ENCODE results near the gene ITGB3. TPM values are rescaled to one million over a fixed set of nuclear protein-coding genes. Genes with fewer than 3 reads are reported as not detected.

Gene ITGB3
- total and polyA plus RNA-seq, 9 of the 15 experiments (the other 6 are each of a cell fraction or from before 2014, with no cell fraction given), result 0.08 to 2.6 (median 0.62) TPM; not detected in 1

DNA sequence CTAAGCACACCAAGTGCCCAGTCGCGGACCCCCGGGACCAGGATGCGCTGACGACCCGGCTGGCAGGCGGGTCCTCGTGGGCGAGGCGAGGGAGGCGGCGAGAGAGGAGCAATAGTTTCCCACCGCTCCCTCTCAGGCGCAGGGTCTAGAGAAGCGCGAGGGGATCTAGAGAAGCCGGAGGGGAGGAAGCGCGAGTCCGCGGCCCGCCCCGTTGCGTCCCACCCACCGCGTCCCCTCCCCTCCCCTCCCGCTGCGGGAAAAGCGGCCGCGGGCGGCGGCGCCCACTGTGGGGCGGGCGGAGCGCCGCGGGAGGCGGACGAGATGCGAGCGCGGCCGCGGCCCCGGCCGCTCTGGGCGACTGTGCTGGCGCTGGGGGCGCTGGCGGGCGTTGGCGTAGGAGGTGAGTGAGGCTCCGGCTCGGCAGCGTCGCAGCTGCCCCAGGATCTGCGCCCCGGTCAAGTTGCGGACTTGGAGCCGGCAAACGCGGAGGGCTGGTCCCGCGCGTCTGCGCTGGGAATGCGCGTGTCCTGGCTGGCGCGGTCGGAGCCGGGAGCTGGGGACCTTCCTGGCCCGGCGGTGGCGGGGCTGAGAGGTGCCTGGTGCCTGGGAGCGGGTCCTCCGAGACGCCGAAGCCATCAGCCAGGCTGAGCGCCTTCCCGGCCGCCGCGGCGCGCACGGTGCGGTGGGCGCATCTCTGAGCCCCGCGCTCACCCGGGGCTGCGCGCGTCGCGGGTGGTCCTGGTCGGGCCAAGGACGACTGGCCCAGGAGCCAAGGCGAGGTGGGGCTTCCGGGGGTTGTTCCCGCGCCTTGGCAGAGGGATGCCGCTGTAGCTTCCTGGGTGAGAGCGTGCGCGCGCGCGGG, at the start of gene ITGB3 (continued):
- TF ChIP-seq MGA (IDR thresholded peaks at IDR 0.05), result peak; percentile 9; the same call in 1 of the 2 replicates
- TF ChIP-seq ZNF766 (CRISPR knock-in tag; conservative IDR thresholded peaks at IDR 0.05), result 0 out of 2 replicates have a peak, but pooled peaks have one; percentile 30
- TF ChIP-seq, protein P1, sequence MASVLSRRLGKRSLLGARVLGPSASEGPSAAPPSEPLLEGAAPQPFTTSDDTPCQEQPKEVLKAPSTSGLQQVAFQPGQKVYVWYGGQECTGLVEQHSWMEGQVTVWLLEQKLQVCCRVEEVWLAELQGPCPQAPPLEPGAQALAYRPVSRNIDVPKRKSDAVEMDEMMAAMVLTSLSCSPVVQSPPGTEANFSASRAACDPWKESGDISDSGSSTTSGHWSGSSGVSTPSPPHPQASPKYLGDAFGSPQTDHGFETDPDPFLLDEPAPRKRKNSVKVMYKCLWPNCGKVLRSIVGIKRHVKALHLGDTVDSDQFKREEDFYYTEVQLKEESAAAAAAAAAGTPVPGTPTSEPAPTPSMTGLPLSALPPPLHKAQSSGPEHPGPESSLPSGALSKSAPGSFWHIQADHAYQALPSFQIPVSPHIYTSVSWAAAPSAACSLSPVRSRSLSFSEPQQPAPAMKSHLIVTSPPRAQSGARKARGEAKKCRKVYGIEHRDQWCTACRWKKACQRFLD (CRISPR knock-in tag; IDR thresholded peaks at IDR 0.05), result peak; percentile 69; the same call in 1 of the 2 replicates
- peak; percentile 45 for TF ChIP-seq TBP (optimal IDR thresholded peaks at IDR 0.05; ENCODE audit: low read depth, low read length)
- TF ChIP-seq RBM14 (IDR thresholded peaks at IDR 0.05; ENCODE audit: borderline replicate concordance, insufficient read depth, low read depth, low read length), result 0 out of 2 replicates have a peak, but pooled peaks have one; percentile 37
- TF ChIP-seq UBTF (IDR thresholded peaks at IDR 0.05; ENCODE audit: borderline replicate concordance in 1 of 2, low read depth in 2 of 2, low read length in 2 of 2), result peak; percentile 71 to 89; a peak in 3 of 4 replicates
- no peak for TF ChIP-seq CREB1 (IDR thresholded peaks at IDR 0.05)
- 0 out of 2 replicates have a peak, but pooled peaks have one; percentile 11 for TF ChIP-seq CREB1 (CRISPR knock-in tag; IDR thresholded peaks at IDR 0.05)
- TF ChIP-seq ETV1 (tag; conservative IDR thresholded peaks at IDR 0.05; ENCODE audit: low read depth), result no peak
